LNCAP (cell line): ENCODE measurements around the gene DECR2.
A peak's percentile ranks its signal among the peaks of the same experiment; 100 is the strongest.

Experiments used
- TF ChIP-seq, protein P1 (sequence below): fragments of 450-650 bp; IDR thresholded peaks from 2 replicates; pipeline ENCODE4 v1.5.1; 2017; ENCODE audit warnings: mild to moderate bottlenecking

The DECR2 gene

DNA sequence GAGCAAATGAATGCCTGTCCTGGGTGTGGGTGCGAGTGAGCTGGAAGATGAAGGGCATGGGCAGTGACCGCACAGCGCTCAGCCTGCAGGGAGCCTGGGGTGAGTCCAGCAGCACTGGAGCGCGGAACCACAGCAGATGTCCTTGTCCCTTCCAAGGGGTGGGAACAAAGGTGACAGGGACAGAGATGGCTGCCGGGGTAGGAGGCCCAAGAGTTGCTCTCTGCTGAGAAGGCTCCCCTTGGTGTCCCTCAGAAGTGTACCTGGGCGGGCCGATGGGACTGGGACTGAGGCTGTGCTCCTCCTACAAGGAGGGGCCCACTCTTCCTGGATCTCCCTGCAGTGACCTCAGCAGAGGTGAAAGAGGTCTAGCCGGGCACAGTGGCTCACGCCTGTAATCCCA lies 12.3 kb upstream of the DECR2 start:
- TF ChIP-seq, protein P1, sequence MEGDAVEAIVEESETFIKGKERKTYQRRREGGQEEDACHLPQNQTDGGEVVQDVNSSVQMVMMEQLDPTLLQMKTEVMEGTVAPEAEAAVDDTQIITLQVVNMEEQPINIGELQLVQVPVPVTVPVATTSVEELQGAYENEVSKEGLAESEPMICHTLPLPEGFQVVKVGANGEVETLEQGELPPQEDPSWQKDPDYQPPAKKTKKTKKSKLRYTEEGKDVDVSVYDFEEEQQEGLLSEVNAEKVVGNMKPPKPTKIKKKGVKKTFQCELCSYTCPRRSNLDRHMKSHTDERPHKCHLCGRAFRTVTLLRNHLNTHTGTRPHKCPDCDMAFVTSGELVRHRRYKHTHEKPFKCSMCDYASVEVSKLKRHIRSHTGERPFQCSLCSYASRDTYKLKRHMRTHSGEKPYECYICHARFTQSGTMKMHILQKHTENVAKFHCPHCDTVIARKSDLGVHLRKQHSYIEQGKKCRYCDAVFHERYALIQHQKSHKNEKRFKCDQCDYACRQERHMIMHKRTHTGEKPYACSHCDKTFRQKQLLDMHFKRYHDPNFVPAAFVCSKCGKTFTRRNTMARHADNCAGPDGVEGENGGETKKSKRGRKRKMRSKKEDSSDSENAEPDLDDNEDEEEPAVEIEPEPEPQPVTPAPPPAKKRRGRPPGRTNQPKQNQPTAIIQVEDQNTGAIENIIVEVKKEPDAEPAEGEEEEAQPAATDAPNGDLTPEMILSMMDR, result no peak

DNA sequence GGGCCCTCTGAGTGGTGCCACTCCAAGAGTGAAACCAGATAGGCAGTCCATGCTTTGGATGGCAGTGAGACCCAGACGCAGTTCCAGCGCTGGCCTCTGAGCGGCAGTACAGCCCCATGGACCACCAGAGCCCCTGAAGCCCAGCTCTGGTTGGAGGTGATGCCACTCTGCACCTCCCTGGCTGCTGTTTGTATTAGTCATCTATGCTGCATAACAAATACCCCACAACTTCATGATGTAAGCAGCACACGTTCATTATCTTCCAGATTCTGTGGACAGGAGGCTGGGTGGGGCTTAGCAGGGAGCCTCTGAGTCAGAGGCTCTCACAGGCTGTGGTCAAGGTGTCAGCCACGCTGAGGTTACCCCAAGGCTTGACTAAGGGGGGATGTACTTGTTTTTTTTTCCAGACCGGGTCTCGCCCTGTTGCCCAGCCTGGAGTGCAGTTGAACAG lies 9.8 kb upstream of the DECR2 start:
- TF ChIP-seq, protein P1, result peak; percentile 42; the same call in 1 of the 2 replicates

DNA sequence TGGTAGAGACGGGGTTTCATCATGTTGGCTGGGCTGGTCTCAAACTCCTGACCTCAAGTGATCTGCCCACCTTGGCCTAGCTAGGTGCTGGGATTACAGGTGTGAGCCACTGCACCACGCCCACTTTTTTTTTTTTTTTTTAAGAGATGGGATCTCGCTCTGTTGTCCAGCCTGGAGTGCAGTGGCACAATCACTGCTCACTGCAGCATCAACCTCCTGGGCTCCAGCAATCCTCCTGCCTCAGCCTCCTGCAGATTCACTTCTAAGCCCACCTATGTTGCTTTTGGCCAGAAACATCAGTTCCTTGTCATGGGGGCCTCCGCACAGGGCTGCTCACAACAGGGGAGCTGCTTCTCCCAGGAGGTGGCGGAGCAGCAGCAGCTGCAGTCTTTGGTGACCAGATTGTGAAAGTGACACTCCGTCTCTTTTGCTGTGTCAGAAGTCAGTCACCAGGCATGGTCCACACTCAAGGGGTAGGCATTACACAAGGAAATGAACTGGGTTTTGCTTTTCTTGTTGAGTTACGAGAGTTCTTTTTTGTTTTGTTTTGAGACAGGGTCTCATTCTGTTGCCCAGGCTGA lies 9.1 kb upstream of the DECR2 start:
- TF ChIP-seq, protein P1, result no peak

DNA sequence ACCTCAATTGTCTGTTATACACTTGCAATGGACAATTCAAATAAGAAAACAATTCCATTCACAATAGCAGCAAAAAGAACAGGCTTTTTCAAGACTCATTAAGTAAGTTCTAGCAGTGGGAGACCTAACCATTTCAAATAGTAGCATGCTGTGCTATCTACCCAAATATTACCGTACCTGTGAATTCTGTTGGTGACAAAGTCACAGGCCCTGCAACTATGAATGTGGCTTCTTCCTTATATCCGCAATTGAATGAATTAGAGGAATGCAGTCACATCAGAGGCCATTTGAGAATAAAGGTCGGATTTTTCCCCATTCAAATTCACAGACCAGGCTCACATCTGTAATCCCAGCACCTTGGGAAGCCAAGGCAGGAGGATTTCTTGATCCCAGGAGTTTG lies 5.5 kb upstream of the DECR2 start:
- TF ChIP-seq, protein P1, result no peak

DNA sequence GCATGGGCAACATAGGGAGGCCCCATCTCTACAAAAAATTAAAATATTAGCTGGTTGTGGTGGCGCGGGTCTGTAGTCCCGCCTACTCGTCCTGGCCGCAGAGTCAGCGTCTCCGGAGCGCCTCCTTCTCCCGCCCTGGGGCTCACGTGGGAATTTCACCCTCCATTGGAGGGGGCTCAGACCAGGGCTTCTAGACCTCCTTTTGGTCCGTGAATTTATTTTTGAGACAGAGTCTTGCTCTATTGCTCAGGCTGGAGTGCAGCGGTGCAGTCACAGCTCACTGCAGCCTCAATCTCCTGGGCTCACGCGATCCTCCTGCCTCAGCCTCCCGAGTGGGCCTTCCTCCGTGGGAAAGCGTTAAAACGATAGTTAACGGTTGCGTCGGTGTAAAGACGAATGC lies 5.1 kb upstream of the DECR2 start:
- TF ChIP-seq, protein P1, result no peak

DNA sequence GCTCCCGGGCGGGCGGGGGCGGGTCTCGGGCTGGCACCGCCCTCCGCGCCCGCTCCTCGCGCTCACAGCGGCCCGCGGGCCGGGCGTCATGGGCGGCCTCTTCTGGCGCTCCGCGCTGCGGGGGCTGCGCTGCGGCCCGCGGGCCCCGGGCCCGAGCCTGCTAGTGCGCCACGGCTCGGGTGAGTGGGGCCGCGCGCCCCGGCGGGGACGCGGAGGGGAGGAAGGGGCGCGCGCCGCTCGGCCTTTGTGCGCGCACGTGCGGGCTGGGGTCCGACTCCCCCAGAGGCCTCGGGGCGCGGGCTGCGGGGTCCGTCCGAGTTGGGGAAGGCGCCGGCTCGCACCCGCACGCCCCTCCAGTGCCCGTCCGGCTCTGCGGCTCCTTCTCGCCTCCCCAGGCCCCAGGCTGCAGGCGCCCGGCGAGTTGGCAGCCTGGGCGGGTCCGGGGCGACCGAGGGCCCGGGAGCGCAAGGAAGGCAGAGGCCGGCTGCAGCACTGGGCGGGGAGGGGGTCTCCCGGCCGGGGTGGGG lies 4.5 kb upstream of the DECR2 start, which contains the start of gene NME4:
TSS of gene NME4 (plus strand) at position 65 of the 527 bp plus-strand sequence. CDS start at position 89, 24 bp downstream.
- TF ChIP-seq, protein P1, result no peak

DNA sequence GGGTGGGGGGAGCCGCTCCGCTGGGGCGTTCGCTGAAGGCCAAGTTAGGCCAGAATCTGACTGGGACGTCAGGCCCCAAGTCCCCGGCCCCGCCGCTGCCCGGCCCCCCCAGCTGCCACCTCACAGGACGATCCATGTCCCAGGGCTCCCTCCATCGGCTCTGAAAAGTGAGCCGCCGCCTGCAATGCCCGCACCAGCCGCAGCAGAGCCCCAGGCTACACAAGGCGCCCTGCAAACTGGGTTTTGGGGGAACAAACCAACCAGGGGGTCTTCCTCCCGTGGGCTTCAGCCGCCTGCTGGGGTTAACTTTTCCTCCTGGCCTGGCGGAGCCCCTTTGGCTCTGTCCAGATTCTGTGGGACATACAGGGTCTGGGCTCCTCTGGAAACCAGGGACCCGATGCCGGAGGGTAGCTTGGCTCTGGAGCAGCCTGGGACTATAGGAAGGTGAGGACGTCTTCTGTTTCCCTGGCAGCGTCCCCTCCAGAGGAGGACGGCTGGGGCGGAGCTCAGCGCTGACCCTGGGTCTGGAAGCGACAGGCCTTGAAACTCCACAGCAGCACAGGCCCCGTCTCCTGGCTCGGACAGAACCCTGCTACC lies 3.9 kb upstream of the DECR2 start:
- TF ChIP-seq, protein P1, result no peak
